Transverse colon (tissue), 3 donors: Measurements from ENCODE around the gene RBSN.

Experiments
- EP300 ChIP-seq: sonication (generic); formaldehyde crosslinking; IDR thresholded peaks from one replicate; pipeline ENCODE4 v1.6.1; 2017; ENCODE audit warnings: antibody characterized with exemption, low read depth
- POLR2A ChIP-seq: fragments of 450-650 bp; IDR thresholded peaks from one replicate; pipeline ENCODE4 v1.6.1; 2016; ENCODE audit warnings: antibody characterized with exemption, mild to moderate bottlenecking, moderate library complexity
- TF ChIP-seq, protein P1 (sequence below), 5 experiments: fragments of 200-600 bp in 3 of 5; fragments of 450-650 bp in 2 of 5; sonication (generic) in 3 of 5; IDR thresholded peaks; 1 replicate in 2 of 5; 2 replicates in 3 of 5; pipeline ENCODE4 v1.5.1; 2016 to 2017; ENCODE audit warnings: antibody characterized with exemption in 5 of 5, inconsistent platforms in 3 of 5, mild to moderate bottlenecking in 2 of 5, moderate library complexity in 1 of 5

- TF ChIP-seq, protein P1, sequence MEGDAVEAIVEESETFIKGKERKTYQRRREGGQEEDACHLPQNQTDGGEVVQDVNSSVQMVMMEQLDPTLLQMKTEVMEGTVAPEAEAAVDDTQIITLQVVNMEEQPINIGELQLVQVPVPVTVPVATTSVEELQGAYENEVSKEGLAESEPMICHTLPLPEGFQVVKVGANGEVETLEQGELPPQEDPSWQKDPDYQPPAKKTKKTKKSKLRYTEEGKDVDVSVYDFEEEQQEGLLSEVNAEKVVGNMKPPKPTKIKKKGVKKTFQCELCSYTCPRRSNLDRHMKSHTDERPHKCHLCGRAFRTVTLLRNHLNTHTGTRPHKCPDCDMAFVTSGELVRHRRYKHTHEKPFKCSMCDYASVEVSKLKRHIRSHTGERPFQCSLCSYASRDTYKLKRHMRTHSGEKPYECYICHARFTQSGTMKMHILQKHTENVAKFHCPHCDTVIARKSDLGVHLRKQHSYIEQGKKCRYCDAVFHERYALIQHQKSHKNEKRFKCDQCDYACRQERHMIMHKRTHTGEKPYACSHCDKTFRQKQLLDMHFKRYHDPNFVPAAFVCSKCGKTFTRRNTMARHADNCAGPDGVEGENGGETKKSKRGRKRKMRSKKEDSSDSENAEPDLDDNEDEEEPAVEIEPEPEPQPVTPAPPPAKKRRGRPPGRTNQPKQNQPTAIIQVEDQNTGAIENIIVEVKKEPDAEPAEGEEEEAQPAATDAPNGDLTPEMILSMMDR (IDR thresholded peaks at IDR 0.05): no peak
- TF ChIP-seq POLR2A (no peak), EP300 (no peak)
Observed at GRCh38 chr3:15041950-15042349, 57.0 kb downstream of the RBSN start.
